ENCODE results near the gene MGST2. TPM values are rescaled to one million over a fixed set of nuclear protein-coding genes. Genes with fewer than 3 reads are reported as not detected.

MGST2 gene
- total RNA-seq, 1 experiment from 2014 or later: 39.0 TPM

DNA sequence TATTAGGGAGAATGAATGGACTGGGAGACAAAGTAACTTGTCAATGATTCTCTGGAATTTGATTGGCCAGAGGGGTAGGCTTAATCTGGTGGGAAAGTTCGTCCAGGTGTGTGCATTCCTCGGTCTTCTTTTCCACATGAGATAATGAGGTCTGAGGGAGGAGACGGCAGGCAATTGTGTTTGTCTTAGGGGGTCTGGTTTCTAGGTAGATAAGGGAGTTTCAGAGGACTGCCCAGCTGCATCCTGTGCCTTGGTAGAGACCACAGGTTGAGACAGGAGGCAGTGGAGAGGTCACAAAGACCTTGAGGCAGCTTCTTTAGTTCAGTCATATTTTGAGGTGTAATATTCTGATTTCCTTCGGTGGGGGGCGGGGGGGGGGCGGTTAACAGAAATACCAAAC is 4.3 kb downstream of the MGST2 start:
- Histone ChIP-seq H2AFZ (ENCODE audit: low read length) (no peak overlapping the region), H3F3A (ENCODE audit: low read length, unreplicated experiment) (no peaks in the 10 kb centered on the region), H3K36me3 (ENCODE audit: low read depth, low read length) (no peaks in the 10 kb centered on the region), H3K4me3 (ENCODE audit: low read length) (no peak overlapping the region), H4K20me1 (ENCODE audit: low read length) (no peaks in the 10 kb centered on the region), H3K79me2 (ENCODE audit: low read length) (peaks cover 40% of the 10 kb centered on the region), H3K9me3 (ENCODE audit: low read length) (no peaks in the 10 kb centered on the region), H3K9ac (ENCODE audit: low read length) (no peak overlapping the region), H3K9me2 (replicated peaks; ENCODE audit: low read length) (no peaks in the 10 kb centered on the region), H3K4me1 (ENCODE audit: insufficient read depth, low read length) (peaks cover 16% of the 10 kb centered on the region), H3K4me2 (ENCODE audit: low read length) (no peak overlapping the region), H3K27me3 (ENCODE audit: low read length) (no peaks in the 10 kb centered on the region), H3K27ac (ENCODE audit: low read length) (no peak overlapping the region)
- ATAC-seq (no peak), DNase-seq (no peak)
- no peak for TF ChIP-seq EZH2 (IDR thresholded peaks at IDR 0.05; ENCODE audit: low read length, unreplicated experiment)
- no TSS peak for BruUV-seq (replicated peaks)
- POLR2A ChIA-PET (ENCODE audit: unreplicated experiment): no interaction called here
- intact Hi-C loops (cut with micrococcal nuclease): no loop called here
- CTCF ChIA-PET: no interaction called here

DNA sequence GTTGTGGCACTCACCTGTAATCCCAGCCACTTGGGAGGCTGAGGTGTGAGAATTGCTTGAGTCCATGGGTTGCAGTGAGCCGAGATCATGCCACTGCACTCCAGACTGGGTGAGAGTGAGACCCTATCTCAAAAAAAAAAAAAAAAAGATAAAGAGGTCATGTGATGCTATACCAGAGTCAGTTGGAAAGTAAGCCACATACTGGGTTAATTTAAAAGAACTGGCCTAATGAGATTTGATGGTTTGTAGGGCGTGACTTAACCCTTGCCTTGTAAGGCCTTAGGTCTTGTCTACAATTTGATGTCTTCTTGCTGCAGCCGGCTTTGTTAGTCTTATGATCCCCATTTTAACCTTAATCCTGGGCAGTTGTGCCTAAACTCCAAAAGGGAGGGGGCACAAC is 5.2 kb downstream of the MGST2 start:
- Histone ChIP-seq H4K20me1 (ENCODE audit: low read length) (no peaks in the 10 kb centered on the region), H2AFZ (ENCODE audit: low read length) (no peak overlapping the region), H3F3A (ENCODE audit: low read length, unreplicated experiment) (no peaks in the 10 kb centered on the region), H3K4me3 (ENCODE audit: low read length) (no peak overlapping the region), H3K79me2 (ENCODE audit: low read length) (peaks cover 40% of the 10 kb centered on the region), H3K4me2 (ENCODE audit: low read length) (no peak overlapping the region), H3K4me1 (ENCODE audit: insufficient read depth, low read length) (peaks cover 11% of the 10 kb centered on the region), H3K27ac (ENCODE audit: low read length) (no peak overlapping the region), H3K9me3 (ENCODE audit: low read length) (no peaks in the 10 kb centered on the region), H3K9me2 (replicated peaks; ENCODE audit: low read length) (no peaks in the 10 kb centered on the region), H3K27me3 (ENCODE audit: low read length) (no peaks in the 10 kb centered on the region), H3K36me3 (ENCODE audit: low read depth, low read length) (no peaks in the 10 kb centered on the region), H3K9ac (ENCODE audit: low read length) (no peak overlapping the region)
- intact Hi-C loops (cut with micrococcal nuclease): no loop called here
- ChIA-PET POLR2A (ENCODE audit: unreplicated experiment) (no interaction called here), CTCF (no interaction called here)
- ATAC-seq (no peak), DNase-seq (no peak)
- TF ChIP-seq EZH2 (IDR thresholded peaks at IDR 0.05; ENCODE audit: low read length, unreplicated experiment) (no peak), EZH2phosphoT487 (IDR thresholded peaks at IDR 0.05; ENCODE audit: borderline replicate concordance, low read length) (no peak), CTCF (conservative IDR thresholded peaks at IDR 0.05; ENCODE audit: low read depth, low read length) (no peak)
- no TSS peak for BruUV-seq (replicated peaks)

GRCh38 chr4:139672215-139672614 is 6.6 kb downstream of the MGST2 start:
- DNase-seq (no peak), ATAC-seq (no peak; the same call in 1 of the 2 replicates)
- Histone ChIP-seq H3F3A (ENCODE audit: low read length, unreplicated experiment) (no peaks in the 10 kb centered on the region), H2AFZ (ENCODE audit: low read length) (no peak overlapping the region), H4K20me1 (ENCODE audit: low read length) (no peaks in the 10 kb centered on the region), H3K9ac (ENCODE audit: low read length) (no peak overlapping the region), H3K4me3 (ENCODE audit: low read length) (no peak overlapping the region), H3K9me3 (ENCODE audit: low read length) (no peaks in the 10 kb centered on the region), H3K4me2 (ENCODE audit: low read length) (no peak overlapping the region), H3K27ac (ENCODE audit: low read length) (no peak overlapping the region), H3K4me1 (ENCODE audit: insufficient read depth, low read length) (peaks cover 2% of the 10 kb centered on the region), H3K9me2 (replicated peaks; ENCODE audit: low read length) (no peaks in the 10 kb centered on the region), H3K79me2 (ENCODE audit: low read length) (peaks cover 29% of the 10 kb centered on the region), H3K36me3 (ENCODE audit: low read depth, low read length) (no peaks in the 10 kb centered on the region), H3K27me3 (ENCODE audit: low read length) (no peaks in the 10 kb centered on the region)
- intact Hi-C loops (cut with micrococcal nuclease): no loop called here
- POLR2A ChIA-PET (ENCODE audit: unreplicated experiment): no interaction called here
- no TSS peak for BruUV-seq (replicated peaks)
- CTCF ChIA-PET: no interaction called here
- TF ChIP-seq EZH2 (IDR thresholded peaks at IDR 0.05; ENCODE audit: low read length, unreplicated experiment) (no peak), CTCF (conservative IDR thresholded peaks at IDR 0.05; ENCODE audit: low read depth, low read length) (no peak), EZH2phosphoT487 (IDR thresholded peaks at IDR 0.05; ENCODE audit: borderline replicate concordance, low read length) (no peak)
